GM10266 (cell line): ENCODE data around the gene MYLK.

ENCODE experiments used
- DNase-seq: peaks from one replicate; pipeline ENCODE4 v3.0.0; 2012; ENCODE audit errors: extremely low spot score
- CTCF ChIP-seq: IDR thresholded peaks from 2 replicates; pipeline ENCODE4 v1.5.1; 2012; ENCODE audit warnings: mild to moderate bottlenecking, low read depth; ENCODE audit not compliant: control insufficient read depth, insufficient read depth; ENCODE audit errors: missing control alignments

MYLK gene

DNA sequence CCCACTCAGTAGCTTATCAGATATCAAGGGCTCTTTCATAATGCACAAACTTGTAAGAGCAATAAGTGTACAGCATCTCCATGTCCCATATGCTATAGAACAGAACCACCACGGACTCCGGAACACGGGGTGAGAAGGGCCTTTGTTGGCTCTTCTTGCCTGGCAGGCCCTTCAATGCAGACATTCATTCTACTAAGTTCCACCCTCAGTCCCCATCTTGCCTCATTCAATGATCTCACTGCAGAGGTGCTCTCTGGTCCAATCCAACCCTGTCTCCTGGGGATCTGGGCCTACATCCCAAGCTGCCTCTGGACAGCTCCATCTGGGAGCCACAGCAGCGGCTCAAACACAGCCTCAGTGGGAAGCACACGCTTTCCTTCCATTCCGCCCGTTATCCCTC lies 316.1 kb downstream of the MYLK start:
- no peak for TF ChIP-seq CTCF
- no peak for DNase-seq

GRCh38 chr3:123564056-123564455 lies 320.1 kb downstream of the MYLK start:
- no peak for DNase-seq
- no peak for TF ChIP-seq CTCF

DNA sequence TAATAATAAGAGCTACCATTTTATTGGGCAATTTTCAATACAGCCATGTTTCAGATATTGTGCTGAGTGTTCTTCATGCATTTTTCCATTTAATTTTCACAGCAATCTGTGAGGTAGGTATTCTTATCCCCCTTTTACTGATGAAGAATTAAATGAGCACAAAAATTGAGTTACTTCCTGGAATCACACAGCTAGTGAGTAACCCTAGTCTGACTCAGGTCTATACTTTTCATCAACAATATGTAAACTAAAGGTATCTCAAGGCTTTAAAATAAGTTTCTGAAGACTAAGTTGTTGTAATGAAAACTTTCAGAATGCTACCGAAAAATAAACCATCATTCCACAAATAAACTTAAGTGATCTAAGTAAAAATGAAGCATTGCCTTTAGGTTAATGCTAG lies 321.6 kb downstream of the MYLK start:
- DNase-seq: no peak
- no peak for TF ChIP-seq CTCF

GRCh38 chr3:123561188-123561587 lies 322.9 kb downstream of the MYLK start:
- TF ChIP-seq CTCF: no peak
- no peak for DNase-seq
